ENCODE data around the gene FBXO30.

Gene FBXO30

DNA sequence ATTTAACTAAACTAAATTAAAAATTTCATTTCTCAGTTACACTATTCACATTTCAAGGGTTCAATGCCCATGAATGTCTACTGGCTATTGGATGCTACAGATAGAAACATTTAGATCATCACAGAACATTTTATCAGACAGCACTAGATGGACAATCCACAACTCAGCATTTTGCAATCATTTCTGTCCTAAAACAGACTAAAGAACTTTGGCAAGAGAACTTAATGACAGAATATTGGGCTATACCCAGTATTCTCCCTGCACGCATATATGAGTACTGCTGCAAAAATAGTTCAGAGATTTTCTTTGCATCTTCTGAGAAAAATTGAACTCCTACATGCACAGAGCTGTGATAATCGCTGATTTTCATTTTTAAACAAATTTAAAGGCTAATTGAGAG lies 36.1 kb upstream of the FBXO30 start:
- Histone ChIP-seq H3K4me1 (ENCODE audit: control insufficient read depth, insufficient read depth, low read length) (no peaks in the 10 kb centered on the region), H3K4me3 (ENCODE audit: low read depth, low read length) (no peak overlapping the region), H3K27ac (ENCODE audit: extremely low read depth, low read depth, low read length) (no peak overlapping the region), H3K36me3 (ENCODE audit: control insufficient read depth in 2 of 2, insufficient read depth in 1 of 2, low read length in 2 of 2) (no peaks in the 10 kb centered on the region), H3K9me3 (ENCODE audit: control insufficient read depth, insufficient read depth, low read depth, low read length) (no peaks in the 10 kb centered on the region)
- POLR2A ChIA-PET, result no interaction called here
- TF ChIP-seq ZNF391 (tag by site-specific recombination; IDR thresholded peaks at IDR 0.05; ENCODE audit: borderline replicate concordance, low read depth) (no peak), ZNF394 (tag by site-specific recombination; IDR thresholded peaks at IDR 0.05; ENCODE audit: borderline replicate concordance) (no peak), ZFP37 (tag by site-specific recombination; IDR thresholded peaks at IDR 0.05) (no peak), ZNF473 (tag by site-specific recombination; IDR thresholded peaks at IDR 0.05) (no peak), ZNF214 (tag by site-specific recombination; IDR thresholded peaks at IDR 0.05; ENCODE audit: borderline replicate concordance) (no peak), ZFP3 (tag by site-specific recombination; IDR thresholded peaks at IDR 0.05; ENCODE audit: low read depth) (no peak), KLF9 (tag by site-specific recombination; IDR thresholded peaks at IDR 0.05; ENCODE audit: low read depth) (no peak), ZNF37A (tag by site-specific recombination; IDR thresholded peaks at IDR 0.05) (no peak), ZNF624 (tag by site-specific recombination; IDR thresholded peaks at IDR 0.05) (no peak), HOXD13 (CRISPR knock-in tag; IDR thresholded peaks at IDR 0.05; ENCODE audit: borderline replicate concordance) (no peak), ZNF548 (tag by site-specific recombination; IDR thresholded peaks at IDR 0.05) (no peak), ZNF221 (tag by site-specific recombination; IDR thresholded peaks at IDR 0.05; ENCODE audit: borderline replicate concordance) (no peak)
- CTCF ChIA-PET, result no interaction called here

DNA sequence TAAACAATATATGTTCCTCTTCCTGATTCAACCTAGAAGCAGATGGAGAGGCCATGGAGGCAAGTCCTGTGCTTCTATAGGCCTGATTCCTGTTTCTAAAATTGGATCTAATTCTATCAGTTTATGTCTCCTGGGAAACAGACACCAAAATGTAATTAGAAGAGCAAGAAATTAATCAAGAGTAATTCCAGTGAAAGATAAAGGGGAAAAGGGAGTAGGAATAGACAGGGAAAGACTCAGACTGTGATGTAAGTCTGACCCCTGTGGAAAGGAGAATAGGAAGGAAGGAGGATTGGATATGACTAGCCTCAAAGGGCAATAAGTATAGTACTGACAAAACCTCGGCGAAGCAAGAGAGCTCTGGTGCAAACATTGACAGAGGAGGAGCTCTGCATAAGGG lies 33.9 kb upstream of the FBXO30 start:
- Histone ChIP-seq H3K27ac (ENCODE audit: extremely low read depth, low read depth, low read length) (no peak overlapping the region), H3K36me3 (ENCODE audit: control insufficient read depth in 2 of 2, insufficient read depth in 1 of 2, low read length in 2 of 2) (no peaks in the 10 kb centered on the region), H3K4me3 (ENCODE audit: low read depth, low read length) (no peak overlapping the region), H3K4me1 (ENCODE audit: control insufficient read depth, insufficient read depth, low read length) (no peaks in the 10 kb centered on the region; the same call in 1 of the 2 replicates), H3K9me3 (ENCODE audit: control insufficient read depth, insufficient read depth, low read depth, low read length) (no peaks in the 10 kb centered on the region)
- POLR2A ChIA-PET, result no interaction called here
- no peak for TF ChIP-seq ZNF266 (tag by site-specific recombination; IDR thresholded peaks at IDR 0.05; ENCODE audit: low read depth)
- no peak for TF ChIP-seq REPIN1 (tag by site-specific recombination; IDR thresholded peaks at IDR 0.05; ENCODE audit: low read depth)
- TF ChIP-seq ZNF768 (tag by site-specific recombination; IDR thresholded peaks at IDR 0.05), result no peak
- no peak for TF ChIP-seq ZNF843 (tag by site-specific recombination; IDR thresholded peaks at IDR 0.05)
- TF ChIP-seq ZNF350 (tag by site-specific recombination; IDR thresholded peaks at IDR 0.05), result no peak
- no peak for TF ChIP-seq SCRT2 (tag by site-specific recombination; IDR thresholded peaks at IDR 0.05)
- TF ChIP-seq KLF1 (tag by site-specific recombination; IDR thresholded peaks at IDR 0.05), result no peak
- CTCF ChIA-PET, result no interaction called here

DNA sequence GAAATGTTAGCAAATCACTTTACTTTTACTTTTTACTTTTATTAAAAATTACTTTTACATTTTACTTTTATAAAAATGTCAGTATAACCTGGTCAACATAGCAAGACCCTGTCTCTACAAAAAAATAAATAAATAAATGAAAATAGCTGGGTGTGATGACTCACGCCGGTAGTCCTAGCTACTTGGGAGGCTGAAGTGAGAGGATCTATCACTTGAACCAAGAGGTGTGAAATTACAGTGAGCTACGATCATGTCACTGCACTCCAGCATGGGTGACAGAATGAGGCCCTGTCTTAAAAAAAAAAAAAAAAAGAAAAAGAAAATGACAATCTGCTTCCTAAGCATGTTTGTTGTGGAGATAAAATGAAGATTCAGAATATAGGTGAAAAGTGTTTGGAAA lies 31.0 kb upstream of the FBXO30 start:
- H3K36me3 ChIP-seq (ENCODE audit: control insufficient read depth in 2 of 2, insufficient read depth in 1 of 2, low read length in 2 of 2), result no peaks in the 10 kb centered on the region
- H3K4me1 ChIP-seq (ENCODE audit: control insufficient read depth, insufficient read depth, low read length), result no peaks in the 10 kb centered on the region; the same call in 1 of the 2 replicates
- ChIA-PET POLR2A (interaction anchor here (1.2 kb wide), 1 partner anchor 111 kb away, joined by 7 read pairs; no protein-coding TSS in a partner anchor), CTCF (no interaction called here)
- no peak overlapping the region for H3K27ac ChIP-seq (ENCODE audit: extremely low read depth, low read depth, low read length)
- H3K9me3 ChIP-seq (ENCODE audit: control insufficient read depth, insufficient read depth, low read depth, low read length), result no peaks in the 10 kb centered on the region
- no peak overlapping the region for H3K4me3 ChIP-seq (ENCODE audit: low read depth, low read length)
- TF ChIP-seq ZNF394 (tag by site-specific recombination; IDR thresholded peaks at IDR 0.05; ENCODE audit: borderline replicate concordance) (no peak), KLF8 (tag by site-specific recombination; IDR thresholded peaks at IDR 0.05) (no peak), ZNF777 (tag by site-specific recombination; IDR thresholded peaks at IDR 0.05; ENCODE audit: borderline replicate concordance) (no peak), BCL11B (tag by site-specific recombination; IDR thresholded peaks at IDR 0.05; ENCODE audit: low read depth) (no peak), ZNF621 (tag by site-specific recombination; IDR thresholded peaks at IDR 0.05) (no peak)
- TF ChIP-seq, protein P1, sequence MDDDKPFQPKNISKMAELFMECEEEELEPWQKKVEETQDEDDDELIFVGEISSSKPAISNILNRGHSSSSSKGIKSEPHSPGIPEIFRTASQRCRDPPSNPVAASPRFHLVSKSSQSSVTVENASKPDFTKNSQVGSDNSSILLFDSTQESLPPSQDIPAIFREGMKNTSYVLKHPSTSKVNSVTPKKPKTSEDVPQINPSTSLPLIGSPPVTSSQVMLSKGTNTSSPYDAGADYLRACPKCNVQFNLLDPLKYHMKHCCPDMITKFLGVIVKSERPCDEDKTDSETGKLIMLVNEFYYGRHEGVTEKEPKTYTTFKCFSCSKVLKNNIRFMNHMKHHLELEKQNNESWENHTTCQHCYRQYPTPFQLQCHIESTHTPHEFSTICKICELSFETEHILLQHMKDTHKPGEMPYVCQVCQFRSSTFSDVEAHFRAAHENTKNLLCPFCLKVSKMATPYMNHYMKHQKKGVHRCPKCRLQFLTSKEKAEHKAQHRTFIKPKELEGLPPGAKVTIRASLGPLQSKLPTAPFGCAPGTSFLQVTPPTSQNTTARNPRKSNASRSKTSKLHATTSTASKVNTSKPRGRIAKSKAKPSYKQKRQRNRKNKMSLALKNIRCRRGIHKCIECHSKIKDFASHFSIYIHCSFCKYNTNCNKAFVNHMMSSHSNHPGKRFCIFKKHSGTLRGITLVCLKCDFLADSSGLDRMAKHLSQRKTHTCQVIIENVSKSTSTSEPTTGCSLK (tag by site-specific recombination; IDR thresholded peaks at IDR 0.05), result no peak
- TF ChIP-seq, protein P2, sequence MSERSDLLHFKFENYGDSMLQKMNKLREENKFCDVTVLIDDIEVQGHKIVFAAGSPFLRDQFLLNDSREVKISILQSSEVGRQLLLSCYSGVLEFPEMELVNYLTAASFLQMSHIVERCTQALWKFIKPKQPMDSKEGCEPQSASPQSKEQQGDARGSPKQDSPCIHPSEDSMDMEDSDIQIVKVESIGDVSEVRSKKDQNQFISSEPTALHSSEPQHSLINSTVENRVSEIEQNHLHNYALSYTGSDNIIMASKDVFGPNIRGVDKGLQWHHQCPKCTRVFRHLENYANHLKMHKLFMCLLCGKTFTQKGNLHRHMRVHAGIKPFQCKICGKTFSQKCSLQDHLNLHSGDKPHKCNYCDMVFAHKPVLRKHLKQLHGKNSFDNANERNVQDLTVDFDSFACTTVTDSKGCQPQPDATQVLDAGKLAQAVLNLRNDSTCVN (tag by site-specific recombination; optimal IDR thresholded peaks at IDR 0.05), result no peak
- TF ChIP-seq, protein P3, sequence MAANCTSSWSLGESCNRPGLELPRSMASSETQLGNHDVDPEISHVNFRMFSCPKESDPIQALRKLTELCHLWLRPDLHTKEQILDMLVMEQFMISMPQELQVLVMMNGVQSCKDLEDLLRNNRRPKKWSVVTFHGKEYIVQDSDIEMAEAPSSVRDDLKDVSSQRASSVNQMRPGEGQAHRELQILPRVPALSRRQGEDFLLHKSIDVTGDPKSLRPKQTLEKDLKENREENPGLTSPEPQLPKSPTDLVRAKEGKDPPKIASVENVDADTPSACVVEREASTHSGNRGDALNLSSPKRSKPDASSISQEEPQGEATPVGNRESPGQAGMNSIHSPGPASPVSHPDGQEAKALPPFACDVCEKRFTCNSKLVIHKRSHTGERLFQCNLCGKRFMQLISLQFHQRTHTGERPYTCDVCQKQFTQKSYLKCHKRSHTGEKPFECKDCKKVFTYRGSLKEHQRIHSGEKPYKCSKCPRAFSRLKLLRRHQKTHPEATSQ (tag by site-specific recombination; IDR thresholded peaks at IDR 0.05), result no peak

All from HEK293 (cell line).